Ishikawa (cell line): Measurements from ENCODE around the gene COX18.

Experiments
- CEBPB ChIP-seq: IDR thresholded peaks from 2 replicates; pipeline ENCODE4 v1.6.1; 2012
- CREB1 ChIP-seq: IDR thresholded peaks from 2 replicates; pipeline ENCODE4 v1.6.1; 2012; ENCODE audit warnings: low read depth
- EGR1 ChIP-seq: IDR thresholded peaks from 2 replicates; pipeline ENCODE4 v1.6.1; 2012
- EP300 ChIP-seq: IDR thresholded peaks from 2 replicates; pipeline ENCODE4 v1.6.1; 2012; ENCODE audit warnings: borderline replicate concordance
- FOXM1 ChIP-seq: IDR thresholded peaks from 2 replicates; pipeline ENCODE4 v1.6.1; 2012; ENCODE audit warnings: low read depth, borderline replicate concordance
- MAX ChIP-seq: IDR thresholded peaks from 2 replicates; pipeline ENCODE4 v1.6.1; 2012
- NFIC ChIP-seq: IDR thresholded peaks from 2 replicates; pipeline ENCODE4 v1.6.1; 2012
- RAD21 ChIP-seq: IDR thresholded peaks from 2 replicates; pipeline ENCODE4 v1.6.1; 2012; ENCODE audit warnings: low read depth
- TAF1 ChIP-seq: IDR thresholded peaks from 2 replicates; pipeline ENCODE4 v1.6.1; 2012; ENCODE audit warnings: low read depth, mild to moderate bottlenecking
- TCF12 ChIP-seq: IDR thresholded peaks from 2 replicates; pipeline ENCODE4 v1.6.1; 2012; ENCODE audit warnings: low read depth
- TEAD4 ChIP-seq: IDR thresholded peaks from 2 replicates; pipeline ENCODE4 v1.6.1; 2012
- USF1 ChIP-seq: IDR thresholded peaks from 2 replicates; pipeline ENCODE4 v1.6.1; 2012
- YY1 ChIP-seq: IDR thresholded peaks from 2 replicates; pipeline ENCODE4 v1.6.1; 2012; ENCODE audit warnings: low read depth
- ZBTB7A ChIP-seq: IDR thresholded peaks from 2 replicates; pipeline ENCODE4 v1.6.1; 2012; ENCODE audit warnings: low read depth
- TF ChIP-seq, protein P1 (sequence below): IDR thresholded peaks from 2 replicates; pipeline ENCODE4 v1.6.1; 2012; ENCODE audit warnings: low read depth, mild to moderate bottlenecking

The COX18 gene

GRCh38 chr4:73053076-73053475, 16.4 kb downstream of the COX18 start:
- TF ChIP-seq EGR1 (no peak), TEAD4 (no peak)

GRCh38 chr4:73051625-73052024, 17.9 kb downstream of the COX18 start:
- TF ChIP-seq EP300: no peak
- no peak for TF ChIP-seq ZBTB7A
- TF ChIP-seq RAD21: no peak
- TF ChIP-seq EGR1: no peak
- no peak for TF ChIP-seq FOXM1
- no peak for TF ChIP-seq CEBPB

GRCh38 chr4:73045879-73046278, 23.6 kb downstream of the COX18 start:
- TF ChIP-seq YY1 (no peak), TEAD4 (no peak), RAD21 (no peak), FOXM1 (no peak)
- TF ChIP-seq, protein P1, sequence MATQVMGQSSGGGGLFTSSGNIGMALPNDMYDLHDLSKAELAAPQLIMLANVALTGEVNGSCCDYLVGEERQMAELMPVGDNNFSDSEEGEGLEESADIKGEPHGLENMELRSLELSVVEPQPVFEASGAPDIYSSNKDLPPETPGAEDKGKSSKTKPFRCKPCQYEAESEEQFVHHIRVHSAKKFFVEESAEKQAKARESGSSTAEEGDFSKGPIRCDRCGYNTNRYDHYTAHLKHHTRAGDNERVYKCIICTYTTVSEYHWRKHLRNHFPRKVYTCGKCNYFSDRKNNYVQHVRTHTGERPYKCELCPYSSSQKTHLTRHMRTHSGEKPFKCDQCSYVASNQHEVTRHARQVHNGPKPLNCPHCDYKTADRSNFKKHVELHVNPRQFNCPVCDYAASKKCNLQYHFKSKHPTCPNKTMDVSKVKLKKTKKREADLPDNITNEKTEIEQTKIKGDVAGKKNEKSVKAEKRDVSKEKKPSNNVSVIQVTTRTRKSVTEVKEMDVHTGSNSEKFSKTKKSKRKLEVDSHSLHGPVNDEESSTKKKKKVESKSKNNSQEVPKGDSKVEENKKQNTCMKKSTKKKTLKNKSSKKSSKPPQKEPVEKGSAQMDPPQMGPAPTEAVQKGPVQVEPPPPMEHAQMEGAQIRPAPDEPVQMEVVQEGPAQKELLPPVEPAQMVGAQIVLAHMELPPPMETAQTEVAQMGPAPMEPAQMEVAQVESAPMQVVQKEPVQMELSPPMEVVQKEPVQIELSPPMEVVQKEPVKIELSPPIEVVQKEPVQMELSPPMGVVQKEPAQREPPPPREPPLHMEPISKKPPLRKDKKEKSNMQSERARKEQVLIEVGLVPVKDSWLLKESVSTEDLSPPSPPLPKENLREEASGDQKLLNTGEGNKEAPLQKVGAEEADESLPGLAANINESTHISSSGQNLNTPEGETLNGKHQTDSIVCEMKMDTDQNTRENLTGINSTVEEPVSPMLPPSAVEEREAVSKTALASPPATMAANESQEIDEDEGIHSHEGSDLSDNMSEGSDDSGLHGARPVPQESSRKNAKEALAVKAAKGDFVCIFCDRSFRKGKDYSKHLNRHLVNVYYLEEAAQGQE: no peak

DNA sequence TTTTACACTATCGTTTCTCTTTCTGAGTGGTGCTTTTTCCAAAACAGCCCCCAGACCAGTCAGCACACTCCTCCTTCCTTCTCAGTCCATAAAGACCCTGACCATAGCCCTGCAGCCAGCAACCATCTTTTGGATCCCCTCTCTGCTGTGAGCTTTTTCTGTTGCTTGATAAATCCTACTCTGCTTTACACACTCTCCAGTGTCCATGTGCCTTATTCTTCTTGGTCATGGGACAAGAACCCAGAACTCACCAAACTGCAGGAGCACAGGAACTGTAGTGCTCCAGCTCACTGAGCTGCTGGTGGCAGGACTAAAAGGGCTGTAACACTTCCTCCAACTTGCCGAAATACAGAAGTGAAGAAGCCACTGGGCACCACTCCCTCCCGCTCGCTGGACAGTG, 32.5 kb downstream of the COX18 start:
- TF ChIP-seq CEBPB (no peak), CREB1 (no peak), RAD21 (no peak), TEAD4 (no peak)
- TF ChIP-seq, protein P1: no peak

DNA sequence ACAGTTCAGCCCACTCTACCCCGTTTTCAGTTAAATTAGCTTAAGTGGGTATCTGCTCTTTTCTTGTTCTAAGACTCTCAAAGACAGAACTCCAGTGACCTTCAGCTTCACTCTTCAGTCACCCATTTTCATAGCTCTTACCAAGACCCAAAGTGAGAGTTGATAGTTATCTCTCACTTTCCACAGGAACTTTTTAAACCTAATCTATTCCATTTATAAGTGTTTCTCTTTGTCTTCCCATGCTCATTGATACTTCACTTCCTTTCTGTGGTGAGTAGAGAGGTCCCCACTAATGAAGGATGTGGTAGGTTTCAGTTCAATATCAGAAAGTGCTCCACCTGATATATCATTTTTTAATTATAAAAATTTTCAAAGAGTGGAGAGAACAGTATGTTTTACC, 33.4 kb downstream of the COX18 start:
- TF ChIP-seq TAF1: no peak
- TF ChIP-seq, protein P1: no peak

- no peak for TF ChIP-seq ZBTB7A
These were observed 34.6 kb downstream of the COX18 start for GRCh38 chr4:73034896-73035295.

DNA sequence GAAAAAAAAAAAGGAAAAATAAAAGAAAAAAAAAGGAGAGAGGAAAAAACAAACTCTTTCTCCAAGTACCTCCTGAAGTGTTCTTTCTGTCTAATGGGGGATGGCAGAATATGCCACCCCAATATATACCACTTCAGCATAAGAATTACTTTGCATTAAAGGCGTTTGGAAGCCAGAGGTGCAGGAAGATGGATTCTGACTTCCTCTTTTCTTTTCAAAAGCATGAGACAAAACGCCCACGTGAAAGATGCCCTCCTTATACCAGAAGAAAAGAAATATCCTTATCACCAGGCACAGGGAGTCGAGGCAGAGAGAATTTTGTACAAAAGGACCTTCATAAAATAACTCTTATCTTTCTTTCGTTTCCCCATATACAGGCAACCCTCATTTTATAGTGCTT, 40.9 kb downstream of the COX18 start:
- no peak for TF ChIP-seq YY1
- no peak for TF ChIP-seq EGR1
- TF ChIP-seq, protein P1: no peak
- no peak for TF ChIP-seq MAX
- no peak for TF ChIP-seq RAD21
- no peak for TF ChIP-seq NFIC
- no peak for TF ChIP-seq FOXM1
- TF ChIP-seq EP300: no peak
- no peak for TF ChIP-seq USF1
- no peak for TF ChIP-seq CEBPB
- TF ChIP-seq ZBTB7A: no peak
- TF ChIP-seq TAF1: no peak
- TF ChIP-seq CREB1: no peak
- TF ChIP-seq TEAD4: no peak
- no peak for TF ChIP-seq TCF12
